Upper lobe of right lung (tissue), 1 donor: Measurements from ENCODE around the gene GREB1L. TPM values are rescaled to one million over a fixed set of nuclear protein-coding genes. Genes with fewer than 3 reads are reported as not detected.
"Not testable (repeated sequence)": the region's sequence is repeated elsewhere in the genome, so short reads cannot be mapped to it uniquely, and the experiment has no call there.

Source experiments
- ATAC-seq: fragments of 200-7000 bp; cut with Tn5 transposase; one replicate; pipeline ENCODE4 v1.9.1; 2020; ENCODE audit warnings: mild to moderate bottlenecking, moderate library complexity
- DNase-seq: peaks from one replicate; pipeline ENCODE4 v3.0.0-alpha.2; 2020
- H3K27ac ChIP-seq: fragments of 200-600 bp; one replicate; pipeline ENCODE4 v1.8.0; 2022
- H3K27me3 ChIP-seq: fragments of 200-600 bp; one replicate; pipeline ENCODE4 v1.8.0; 2022; ENCODE audit warnings: mild to moderate bottlenecking
- H3K36me3 ChIP-seq: fragments of 200-600 bp; one replicate; pipeline ENCODE4 v1.8.0; 2022
- H3K4me1 ChIP-seq: fragments of 200-600 bp; one replicate; pipeline ENCODE4 v1.8.0; 2022
- H3K4me3 ChIP-seq: fragments of 200-600 bp; one replicate; pipeline ENCODE4 v1.8.0; 2022; ENCODE audit warnings: mild to moderate bottlenecking
- H3K9me3 ChIP-seq: fragments of 200-600 bp; one replicate; pipeline ENCODE4 v1.8.0; 2022
- intact Hi-C: fragments of 100-400 bp; cut with DNase I; formaldehyde crosslinking; loops from one replicate; pipeline ENCODE4 v1.11.0; 2022
- total RNA-seq: library from RNA; stranded (reverse); fragmentation: NEBNext Ultra II Directional; extraction: Animal tissue kit (Norgen Biotek cat#: 25700); gene quantifications from one replicate; pipeline ENCODE4 v1.2.1, GENCODE V29; 2021
- TF ChIP-seq, protein P1 (sequence below): fragments of 200-600 bp; IDR thresholded peaks from one replicate; pipeline ENCODE4 v1.8.0; 2022; ENCODE audit warnings: antibody characterized with exemption
- donor health status: DM: no; HTN: yes; CAD: no; lungs with severe emphysema.

GREB1L gene
- total RNA-seq, 1 donor from 2014 or later = 1.2 TPM

DNA sequence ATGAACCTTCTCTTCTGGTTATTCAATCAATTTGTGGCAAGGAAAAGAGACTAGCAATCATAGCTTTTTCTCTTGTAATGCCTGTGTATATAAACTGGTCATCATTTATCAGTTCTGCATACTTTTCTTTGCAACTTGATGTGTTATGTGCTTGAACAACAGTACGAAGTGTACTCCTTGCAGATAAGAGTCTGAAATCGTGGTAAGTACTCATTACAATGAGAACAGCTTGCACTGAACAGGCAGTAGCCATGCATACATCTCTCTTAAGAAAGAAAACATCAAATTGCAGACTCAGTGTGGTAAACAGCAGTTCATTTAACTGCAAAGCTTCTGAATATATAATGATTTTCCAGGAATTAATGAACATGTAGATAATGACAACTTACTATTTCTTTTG is 64.3 kb downstream of the GREB1L start:
- Histone ChIP-seq H3K4me3 (no peak overlapping the region), H3K4me1 (no peaks in the 10 kb centered on the region), H3K36me3 (no peaks in the 10 kb centered on the region), H3K27me3 (no peaks in the 10 kb centered on the region), H3K27ac (no peak overlapping the region), H3K9me3 (no peaks in the 10 kb centered on the region)
- TF ChIP-seq, protein P1, sequence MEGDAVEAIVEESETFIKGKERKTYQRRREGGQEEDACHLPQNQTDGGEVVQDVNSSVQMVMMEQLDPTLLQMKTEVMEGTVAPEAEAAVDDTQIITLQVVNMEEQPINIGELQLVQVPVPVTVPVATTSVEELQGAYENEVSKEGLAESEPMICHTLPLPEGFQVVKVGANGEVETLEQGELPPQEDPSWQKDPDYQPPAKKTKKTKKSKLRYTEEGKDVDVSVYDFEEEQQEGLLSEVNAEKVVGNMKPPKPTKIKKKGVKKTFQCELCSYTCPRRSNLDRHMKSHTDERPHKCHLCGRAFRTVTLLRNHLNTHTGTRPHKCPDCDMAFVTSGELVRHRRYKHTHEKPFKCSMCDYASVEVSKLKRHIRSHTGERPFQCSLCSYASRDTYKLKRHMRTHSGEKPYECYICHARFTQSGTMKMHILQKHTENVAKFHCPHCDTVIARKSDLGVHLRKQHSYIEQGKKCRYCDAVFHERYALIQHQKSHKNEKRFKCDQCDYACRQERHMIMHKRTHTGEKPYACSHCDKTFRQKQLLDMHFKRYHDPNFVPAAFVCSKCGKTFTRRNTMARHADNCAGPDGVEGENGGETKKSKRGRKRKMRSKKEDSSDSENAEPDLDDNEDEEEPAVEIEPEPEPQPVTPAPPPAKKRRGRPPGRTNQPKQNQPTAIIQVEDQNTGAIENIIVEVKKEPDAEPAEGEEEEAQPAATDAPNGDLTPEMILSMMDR = no peak
- intact Hi-C loops = no loop called here
- ATAC-seq (peak; percentile 37), DNase-seq (no peak)

DNA sequence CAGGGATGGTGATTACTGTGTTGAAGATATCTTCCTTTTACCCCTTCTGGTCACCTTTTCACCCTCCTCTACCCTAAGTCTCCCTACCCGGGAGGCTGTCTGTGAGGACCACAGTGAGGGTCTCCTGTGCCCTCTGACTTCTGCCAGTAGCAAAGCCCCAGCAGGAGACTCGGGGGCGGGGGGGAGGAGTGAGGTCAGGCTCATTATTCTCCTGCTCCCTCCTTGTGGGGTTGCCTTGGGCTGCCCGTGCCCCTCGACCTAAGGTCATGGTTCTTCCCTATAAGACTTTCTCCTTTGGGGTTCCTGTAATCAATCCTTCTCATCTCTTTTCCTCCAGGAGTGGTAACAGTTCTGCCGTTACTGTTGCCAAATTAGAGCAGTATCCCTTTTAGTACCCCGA is 65.5 kb downstream of the GREB1L start:
- H3K4me1 ChIP-seq = no peaks in the 10 kb centered on the region
- no peak overlapping the region for H3K27ac ChIP-seq
- H3K9me3 ChIP-seq = no peaks in the 10 kb centered on the region
- DNase-seq = no peak
- H3K4me3 ChIP-seq = no peak overlapping the region
- H3K36me3 ChIP-seq = no peaks in the 10 kb centered on the region
- H3K27me3 ChIP-seq = no peaks in the 10 kb centered on the region
- intact Hi-C loops = no loop called here
- no peak for ATAC-seq
- TF ChIP-seq, protein P1 = no peak

DNA sequence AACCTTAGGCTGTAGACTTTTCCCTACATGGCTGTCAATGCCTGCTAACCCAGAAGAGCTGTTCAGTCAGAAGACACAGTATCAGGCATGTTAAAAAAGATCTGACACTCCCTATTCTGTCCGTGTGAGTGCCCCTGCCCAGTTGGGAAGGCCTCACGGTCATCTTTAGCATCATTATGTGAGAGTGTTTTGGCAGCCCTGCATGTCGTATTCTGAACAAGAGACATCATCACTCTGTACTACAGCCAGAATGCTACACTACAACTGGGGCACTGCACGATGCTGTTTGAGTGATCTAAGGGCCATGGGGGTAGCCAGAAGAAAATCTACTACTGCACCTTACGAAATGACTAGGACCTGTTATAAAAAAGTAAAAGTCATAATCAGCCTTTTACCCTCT is 67.2 kb downstream of the GREB1L start:
- ATAC-seq = no peak

DNA sequence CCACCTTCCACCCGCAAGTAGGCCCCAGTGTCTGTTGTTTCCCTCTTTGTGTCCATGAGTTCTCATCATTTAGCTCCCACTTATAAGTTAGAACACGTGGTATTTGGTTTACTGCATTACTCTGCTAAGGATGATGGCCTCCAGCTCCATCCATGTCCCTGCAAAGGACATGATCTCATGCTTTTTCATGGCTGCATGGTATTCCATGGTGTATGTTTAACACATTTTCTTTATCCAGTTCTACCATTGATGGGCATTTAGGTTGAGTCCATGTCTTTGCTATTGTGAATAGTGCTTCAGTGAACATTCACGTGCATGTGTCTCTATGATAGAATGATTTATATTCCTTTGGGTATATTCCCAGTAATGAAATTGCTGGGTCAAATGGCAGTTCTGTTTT is 69.9 kb downstream of the GREB1L start:
- not testable (repeated sequence) for DNase-seq, ATAC-seq

More for the DNA sequence above, 67.2 kb downstream of the GREB1L start:
- TF ChIP-seq, protein P1 = no peak
- intact Hi-C loops = no loop called here
- DNase-seq = no peak
- Histone ChIP-seq H3K27ac (no peak overlapping the region), H3K36me3 (no peaks in the 10 kb centered on the region), H3K9me3 (no peaks in the 10 kb centered on the region), H3K4me3 (no peak overlapping the region), H3K27me3 (no peaks in the 10 kb centered on the region), H3K4me1 (no peaks in the 10 kb centered on the region)

DNA sequence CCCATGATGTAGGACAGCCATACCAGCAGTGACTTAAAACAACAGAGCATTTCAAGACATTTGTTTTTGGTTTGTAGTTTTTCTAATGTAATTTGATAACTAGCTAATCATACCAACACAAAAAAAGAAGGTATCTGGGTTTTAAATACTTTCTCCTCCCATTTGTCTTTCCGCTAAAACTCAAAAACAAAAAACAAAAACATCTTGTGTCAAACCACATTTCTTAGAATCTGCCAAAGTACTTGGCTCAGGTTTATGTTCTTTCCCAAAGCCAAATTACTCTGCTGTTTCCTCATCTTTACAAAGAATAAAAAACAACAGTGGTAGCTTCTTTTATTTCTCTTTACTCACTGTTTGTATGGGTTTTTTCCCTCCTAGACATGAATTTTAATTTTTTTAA is 71.5 kb downstream of the GREB1L start:
- Histone ChIP-seq H3K4me3 (no peak overlapping the region), H3K27ac (no peak overlapping the region), H3K36me3 (no peaks in the 10 kb centered on the region), H3K9me3 (no peaks in the 10 kb centered on the region), H3K4me1 (no peaks in the 10 kb centered on the region), H3K27me3 (no peaks in the 10 kb centered on the region)
- TF ChIP-seq, protein P1 = no peak
- no peak for ATAC-seq
- intact Hi-C loops = no loop called here
- DNase-seq = no peak

More for the DNA sequence above, 69.9 kb downstream of the GREB1L start:
- H3K27me3 ChIP-seq, H3K27ac ChIP-seq, H3K36me3 ChIP-seq, H3K4me3 ChIP-seq, intact Hi-C loops, H3K9me3 ChIP-seq, H3K4me1 ChIP-seq: not testable (repeated sequence)

DNA sequence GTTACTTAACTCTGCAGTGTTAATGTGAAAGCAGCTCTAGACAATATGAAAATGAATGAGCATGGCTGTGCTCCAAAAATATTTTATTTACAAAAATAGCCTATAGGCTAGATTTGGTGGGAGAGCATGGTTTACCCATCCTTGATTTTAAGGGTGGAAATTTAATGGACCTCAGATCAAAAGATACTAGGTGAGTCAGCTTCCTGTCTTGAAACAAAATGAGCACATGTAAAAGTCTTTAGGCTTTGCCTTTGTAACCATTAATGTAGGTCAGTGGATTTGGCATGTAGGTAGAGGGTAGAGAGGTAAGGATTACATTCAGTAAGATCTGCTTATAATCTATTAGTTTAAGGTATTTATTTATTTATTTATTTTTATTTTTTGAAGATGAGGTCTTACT is 72.7 kb downstream of the GREB1L start:
- DNase-seq (no peak), ATAC-seq (no peak)
- Histone ChIP-seq H3K27ac (no peak overlapping the region), H3K4me1 (no peaks in the 10 kb centered on the region), H3K4me3 (no peak overlapping the region), H3K27me3 (no peaks in the 10 kb centered on the region), H3K36me3 (no peaks in the 10 kb centered on the region), H3K9me3 (no peaks in the 10 kb centered on the region)
- TF ChIP-seq, protein P1 = no peak
- intact Hi-C loops = no loop called here

DNA sequence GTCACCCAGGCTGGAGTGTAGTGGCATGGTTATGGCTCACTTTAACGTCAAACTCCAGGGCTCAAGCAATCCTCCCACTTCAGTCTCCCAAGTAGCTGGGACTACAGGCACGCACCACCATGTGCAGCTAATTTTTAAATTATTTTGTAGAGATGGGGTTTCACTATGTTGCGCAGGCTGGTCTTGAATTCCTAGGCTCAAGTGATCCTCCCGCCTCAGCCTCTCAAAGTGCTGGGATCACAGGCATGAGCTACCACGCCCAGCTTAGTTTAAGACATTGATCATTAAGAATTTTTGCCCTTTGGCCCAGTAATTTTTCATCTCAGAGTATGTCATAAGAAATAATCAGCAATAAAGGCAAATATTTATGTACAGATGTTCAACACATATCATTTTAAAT is 73.1 kb downstream of the GREB1L start:
- H3K36me3 ChIP-seq, DNase-seq, intact Hi-C loops, H3K4me1 ChIP-seq, H3K9me3 ChIP-seq, H3K27ac ChIP-seq, ATAC-seq, H3K27me3 ChIP-seq, H3K4me3 ChIP-seq: not testable (repeated sequence)
